Endodermal cell (in vitro differentiated cells): ENCODE measurements around the gene GRK6. TPM values are rescaled to one million over a fixed set of nuclear protein-coding genes. Genes with fewer than 3 reads are reported as not detected.

ENCODE experiments used
- DNase-seq: peaks from one replicate; pipeline ENCODE4 v3.0.0-alpha.2; 2017
- H3K27ac ChIP-seq: 2 replicates; pipeline ENCODE4 v1.5.1; 2013; ENCODE audit warnings: mild to moderate bottlenecking, low read depth, low read length, moderate library complexity
- H3K27me3 ChIP-seq: 2 replicates; pipeline ENCODE4 v1.6.1; 2013; ENCODE audit warnings: mild to moderate bottlenecking, low read length, moderate library complexity; ENCODE audit not compliant: insufficient read depth, control insufficient read depth, poor library complexity, severe bottlenecking
- H3K36me3 ChIP-seq: 2 replicates; pipeline ENCODE4 v1.7.0; 2013; ENCODE audit warnings: mild to moderate bottlenecking, low read length, moderate library complexity; ENCODE audit not compliant: control insufficient read depth, insufficient read depth
- H3K4me1 ChIP-seq: one replicate; pipeline ENCODE4 v1.7.0; 2013; ENCODE audit warnings: low read length; ENCODE audit not compliant: control insufficient read depth, insufficient read depth
- H3K4me3 ChIP-seq: 2 replicates; pipeline ENCODE4 v1.5.1; 2013; ENCODE audit warnings: mild to moderate bottlenecking, low read length, moderate library complexity
- H3K9ac ChIP-seq: 2 replicates; pipeline ENCODE4 v1.6.1; 2013; ENCODE audit warnings: mild to moderate bottlenecking, low read length, moderate library complexity; ENCODE audit not compliant: poor library complexity, severe bottlenecking; ENCODE audit errors: extremely low read depth
- H3K9me3 ChIP-seq: 2 replicates; pipeline ENCODE4 v1.6.1; 2013; ENCODE audit warnings: mild to moderate bottlenecking, low read length, moderate library complexity; ENCODE audit not compliant: control insufficient read depth
- H3K27ac Mint-ChIP-seq: 2 replicates; pipeline ENCODE4 v1.8.0; 2020; ENCODE audit warnings: mixed read lengths
- H3K27me3 Mint-ChIP-seq: 2 replicates; pipeline ENCODE4 v1.8.0; 2021; ENCODE audit warnings: mild to moderate bottlenecking, mixed read lengths; ENCODE audit not compliant: insufficient read depth
- H3K36me3 Mint-ChIP-seq: 2 replicates; pipeline ENCODE4 v1.8.0; 2020; ENCODE audit warnings: low read depth, mixed read lengths
- H3K4me1 Mint-ChIP-seq: 2 replicates; pipeline ENCODE4 v1.8.0; 2020; ENCODE audit warnings: mixed read lengths
- H3K4me3 Mint-ChIP-seq: 2 replicates; pipeline ENCODE4 v1.8.0; 2020; ENCODE audit warnings: mild to moderate bottlenecking, moderate library complexity, mixed read lengths
- H3K9me3 Mint-ChIP-seq: 2 replicates; pipeline ENCODE4 v1.8.0; 2020; ENCODE audit warnings: mild to moderate bottlenecking, mixed read lengths
- WGBS, 2 experiments: methylation state at CpG; one replicate each; pipeline versions ENCODE4 v1.1.5 to v1.1.7; 2013; ENCODE audit warnings: missing lambda C conversion rate in 2 of 2, mixed read lengths in 1 of 2; ENCODE audit not compliant: insufficient coverage in 1 of 2, insufficient read length in 1 of 2; 5-methylcytosine and 5-hydroxymethylcytosine counted together
- total RNA-seq, 2 donors: library from RNA; stranded (reverse); fragmentation: NEBNext Ultra II Directional in 1 of 2; extraction: Animal tissue kit (Norgen Biotek cat#: 25700) in 1 of 2; gene quantifications; 2 replicates in 1 of 2; 3 replicates in 1 of 2; pipeline ENCODE4 v1.2.1, GENCODE V29; 2021
- TF ChIP-seq, protein P1 (sequence below): fragments of 200-600 bp; sonication (generic); conservative IDR thresholded peaks from 2 replicates; pipeline ENCODE4 v1.5.0; 2021; ENCODE audit warnings: antibody characterized with exemption, mild to moderate bottlenecking

The GRK6 gene
- total RNA-seq, 2 donors from 2014 or later: 51.6 to 66.8 TPM

DNA sequence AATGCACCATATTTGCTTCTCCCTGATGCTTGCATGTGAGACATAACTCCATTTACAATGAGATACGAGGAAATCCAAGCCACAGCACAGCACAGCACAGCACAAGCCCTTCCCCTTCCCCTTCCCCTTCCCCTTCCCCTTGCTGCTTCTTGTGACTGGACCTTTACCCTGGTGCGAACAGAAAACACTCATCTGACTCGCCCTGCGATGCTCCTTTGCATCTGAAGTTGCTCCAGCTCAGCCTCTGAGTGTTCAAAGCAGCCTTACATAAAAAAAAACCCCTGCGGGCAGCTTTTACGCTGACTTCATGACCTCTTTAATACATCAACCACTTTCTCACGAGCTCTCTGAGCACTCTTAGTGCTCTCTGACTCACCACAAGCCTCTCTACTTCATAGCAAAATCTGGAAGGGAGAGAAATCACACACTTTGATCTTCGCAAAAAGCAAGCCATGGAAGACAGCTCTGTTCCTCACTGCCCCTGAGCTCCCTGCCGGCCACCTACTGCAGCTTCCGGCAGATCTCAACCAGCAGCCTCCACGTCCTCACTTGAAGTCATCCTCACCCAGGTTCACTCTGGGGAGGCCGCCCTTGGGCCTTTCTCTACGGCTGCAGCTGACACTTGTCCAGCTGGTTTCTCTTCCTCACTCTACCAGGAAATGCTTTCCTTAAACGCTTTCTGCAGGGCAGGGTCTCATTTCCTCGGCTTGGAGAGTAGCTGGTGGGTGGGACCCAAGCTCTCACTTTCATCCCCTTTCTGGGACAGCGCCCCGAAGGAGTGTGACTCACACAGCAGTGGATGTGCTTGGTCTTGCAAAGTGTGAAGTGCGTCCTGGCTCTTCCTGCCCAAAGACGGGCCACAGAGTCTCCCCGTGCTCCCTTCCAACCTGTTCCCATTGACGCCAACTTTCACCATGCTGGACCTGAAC is 37.0 kb upstream of the GRK6 start:
- Histone ChIP-seq H3K4me1 (no peaks in the 10 kb centered on the region), H3K36me3 (no peaks in the 10 kb centered on the region), H3K9ac (no peak overlapping the region), H3K9me3 (no peaks in the 10 kb centered on the region), H3K27ac (no peak overlapping the region), H3K4me3 (no peak overlapping the region), H3K27me3 (peaks cover 17% of the 10 kb centered on the region)
- no peak for DNase-seq
- H3K27me3 Mint-ChIP-seq: peaks cover 48% of the 10 kb centered on the region
- no peaks in the 10 kb centered on the region for H3K36me3 Mint-ChIP-seq
- no peak overlapping the region for H3K4me3 Mint-ChIP-seq
- TF ChIP-seq, protein P1, sequence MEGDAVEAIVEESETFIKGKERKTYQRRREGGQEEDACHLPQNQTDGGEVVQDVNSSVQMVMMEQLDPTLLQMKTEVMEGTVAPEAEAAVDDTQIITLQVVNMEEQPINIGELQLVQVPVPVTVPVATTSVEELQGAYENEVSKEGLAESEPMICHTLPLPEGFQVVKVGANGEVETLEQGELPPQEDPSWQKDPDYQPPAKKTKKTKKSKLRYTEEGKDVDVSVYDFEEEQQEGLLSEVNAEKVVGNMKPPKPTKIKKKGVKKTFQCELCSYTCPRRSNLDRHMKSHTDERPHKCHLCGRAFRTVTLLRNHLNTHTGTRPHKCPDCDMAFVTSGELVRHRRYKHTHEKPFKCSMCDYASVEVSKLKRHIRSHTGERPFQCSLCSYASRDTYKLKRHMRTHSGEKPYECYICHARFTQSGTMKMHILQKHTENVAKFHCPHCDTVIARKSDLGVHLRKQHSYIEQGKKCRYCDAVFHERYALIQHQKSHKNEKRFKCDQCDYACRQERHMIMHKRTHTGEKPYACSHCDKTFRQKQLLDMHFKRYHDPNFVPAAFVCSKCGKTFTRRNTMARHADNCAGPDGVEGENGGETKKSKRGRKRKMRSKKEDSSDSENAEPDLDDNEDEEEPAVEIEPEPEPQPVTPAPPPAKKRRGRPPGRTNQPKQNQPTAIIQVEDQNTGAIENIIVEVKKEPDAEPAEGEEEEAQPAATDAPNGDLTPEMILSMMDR: no peak
- 67 to 73% methylated on average over 18 to 21 of the region's 21 CpGs for WGBS, 2 experiments
- peaks cover 8% of the 10 kb centered on the region for H3K4me1 Mint-ChIP-seq
- H3K27ac Mint-ChIP-seq: no peak overlapping the region
- H3K9me3 Mint-ChIP-seq: no peaks in the 10 kb centered on the region

DNA sequence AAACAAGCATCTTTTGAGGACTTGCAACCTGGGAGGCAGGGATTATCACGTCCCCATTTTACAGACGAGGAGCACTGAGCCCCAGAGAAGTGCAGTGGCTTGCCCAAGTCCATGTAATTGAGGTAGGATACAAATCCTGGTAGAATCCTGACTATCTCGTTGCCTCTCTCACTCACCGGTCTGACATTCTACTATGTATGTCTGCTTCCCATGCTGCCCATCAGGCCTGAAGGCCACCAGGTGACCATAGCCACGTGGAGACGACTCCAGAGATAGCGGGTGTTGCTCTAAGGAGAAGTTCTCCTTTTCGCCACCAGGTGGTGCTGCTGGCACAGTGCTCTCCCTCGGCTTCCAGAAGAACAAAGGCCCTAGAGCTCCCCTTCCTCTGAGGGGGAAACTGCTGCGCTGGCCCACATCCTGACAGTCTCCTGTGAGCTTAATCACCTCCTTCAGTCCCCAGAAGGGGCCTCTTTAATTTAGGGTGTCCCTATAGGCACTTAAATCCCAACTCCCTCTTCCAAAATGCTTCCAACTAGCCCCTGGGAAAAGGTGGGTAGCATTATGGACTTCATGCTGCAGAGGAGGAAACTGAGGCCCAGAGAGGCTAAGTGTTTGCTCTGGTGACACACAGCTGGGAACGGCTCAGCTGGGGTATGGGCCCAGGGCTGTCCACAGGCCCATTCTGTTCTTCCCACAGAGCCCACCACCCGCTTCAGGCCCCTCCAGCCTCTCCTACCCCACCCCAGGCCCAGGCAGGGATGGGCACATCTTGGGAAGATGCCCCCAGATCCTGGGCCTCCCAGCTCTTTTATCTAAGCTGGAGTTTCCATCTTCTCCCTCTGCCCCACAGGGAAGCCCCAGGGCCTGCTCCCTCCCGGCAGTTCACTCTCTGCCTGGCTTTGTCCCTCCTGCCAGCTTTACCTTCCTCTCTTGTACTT is 35.8 kb upstream of the GRK6 start:
- H3K27ac ChIP-seq: no peak overlapping the region
- H3K36me3 ChIP-seq: no peaks in the 10 kb centered on the region
- H3K9me3 Mint-ChIP-seq: no peaks in the 10 kb centered on the region
- TF ChIP-seq, protein P1: peak; percentile 99
- H3K27me3 Mint-ChIP-seq: peaks cover 44% of the 10 kb centered on the region
- H3K4me3 Mint-ChIP-seq: no peak overlapping the region
- whole genome bisulfite sequencing, 2 experiments: 41 to 46% methylated on average over 11 to 13 of the region's 13 CpGs
- no peaks in the 10 kb centered on the region for H3K4me1 ChIP-seq
- no peak overlapping the region for H3K27ac Mint-ChIP-seq
- no peak overlapping the region for H3K9ac ChIP-seq
- H3K4me3 ChIP-seq: no peak overlapping the region
- H3K27me3 ChIP-seq: peaks cover 17% of the 10 kb centered on the region
- peaks cover 8% of the 10 kb centered on the region for H3K4me1 Mint-ChIP-seq
- H3K9me3 ChIP-seq: no peaks in the 10 kb centered on the region
- DNase-seq: peak; percentile 96
- H3K36me3 Mint-ChIP-seq: no peaks in the 10 kb centered on the region

DNA sequence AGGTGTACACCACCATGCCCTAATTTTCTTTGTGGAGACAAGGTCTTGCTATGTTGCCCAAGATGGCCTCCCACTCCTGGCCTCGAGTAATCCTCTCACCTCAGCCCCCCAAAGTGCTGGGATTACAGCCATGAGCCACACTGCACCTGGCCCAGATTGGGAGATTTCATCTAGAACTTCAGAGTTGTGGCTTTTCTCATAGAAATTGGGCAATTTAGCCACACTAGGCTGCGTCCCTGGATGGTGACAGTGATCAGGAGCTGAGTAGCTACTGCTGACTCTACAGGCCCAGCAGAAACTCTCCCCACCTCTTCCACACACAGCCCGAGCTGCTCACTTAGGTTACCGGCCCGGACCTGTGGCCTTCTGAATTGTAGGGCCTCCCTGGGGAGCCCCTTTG is 33.7 kb upstream of the GRK6 start:
- Histone ChIP-seq H3K4me1 (no peaks in the 10 kb centered on the region), H3K9me3 (no peaks in the 10 kb centered on the region), H3K27me3 (peaks cover 17% of the 10 kb centered on the region), H3K4me3 (no peak overlapping the region), H3K9ac (no peak overlapping the region), H3K27ac (no peak overlapping the region), H3K36me3 (no peaks in the 10 kb centered on the region)
- Mint-ChIP-seq H3K4me1 (peaks cover 8% of the 10 kb centered on the region), H3K9me3 (no peaks in the 10 kb centered on the region), H3K27me3 (peaks cover 48% of the 10 kb centered on the region), H3K36me3 (no peaks in the 10 kb centered on the region), H3K4me3 (no peak overlapping the region), H3K27ac (no peak overlapping the region)
- WGBS, 2 experiments: 85 to 100% methylated on average over 3 to 5 of the region's 5 CpGs
- TF ChIP-seq, protein P1: no peak
- no peak for DNase-seq
